Upper lobe of left lung (tissue), 6 donors: ENCODE measurements around the gene GDPD1. TPM values are rescaled to one million over a fixed set of nuclear protein-coding genes. Genes with fewer than 3 reads are reported as not detected.

ENCODE experiments used
- ATAC-seq, 2 donors: fragments of 200-7000 bp; cut with Tn5 transposase; one replicate each; pipeline ENCODE4 v1.9.1; 2022; ENCODE audit warnings: mild to moderate bottlenecking in 2 of 2, moderate library complexity in 2 of 2; ENCODE audit not compliant: low FRiP score in 2 of 2
- DNase-seq, 2 donors: peaks; one replicate each; pipeline ENCODE4 v3.0.0-alpha.2; 2019 to 2020
- H3K27ac ChIP-seq, 4 donors: fragments of 200-600 bp; sonication (generic); one replicate each; pipeline ENCODE4 v1.5.1; 2016 to 2019
- H3K27me3 ChIP-seq, 4 donors: fragments of 200-600 bp; sonication (generic); one replicate each; pipeline ENCODE4 v1.5.1; 2017 to 2019
- H3K36me3 ChIP-seq, 4 donors: fragments of 200-600 bp; sonication (generic); one replicate each; pipeline ENCODE4 v1.5.1; 2016 to 2019
- H3K4me1 ChIP-seq, 4 donors: fragments of 200-600 bp; sonication (generic); one replicate each; pipeline ENCODE4 v1.5.1; 2018 to 2019
- H3K4me3 ChIP-seq, 4 donors: fragments of 200-600 bp; sonication (generic); one replicate each; pipeline ENCODE4 v1.5.1; 2017 to 2019; ENCODE audit warnings: mild to moderate bottlenecking in 2 of 4, moderate library complexity in 1 of 4
- H3K9me3 ChIP-seq, 4 donors: fragments of 200-600 bp; sonication (generic); one replicate each; pipeline ENCODE4 v1.5.1; 2018 to 2019
- EP300 ChIP-seq, 4 donors: sonication (generic); formaldehyde crosslinking; IDR thresholded peaks; one replicate each; pipeline ENCODE4 v1.5.1; 2017; ENCODE audit warnings: antibody characterized with exemption in 4 of 4, control low read depth in 2 of 4
- POLR2A ChIP-seq, 4 donors: fragments of 450-650 bp; IDR thresholded peaks; one replicate each; pipeline ENCODE4 v1.5.1; 2016 to 2017; ENCODE audit warnings: antibody characterized with exemption in 4 of 4, mild to moderate bottlenecking in 2 of 4
- POLR2AphosphoS5 ChIP-seq, 2 donors: sonication (generic); formaldehyde crosslinking; IDR thresholded peaks; one replicate each; pipeline ENCODE4 v1.5.1; 2017; ENCODE audit warnings: antibody characterized with exemption in 2 of 2
- WGBS, 2 donors: methylation state at CpG; one replicate each; pipeline ENCODE4 v1.1.5; 2017 to 2018; 5-methylcytosine and 5-hydroxymethylcytosine counted together
- total RNA-seq, 6 donors: library from RNA; depleted of rRNA in 4 of 6; stranded (reverse); fragments of >200 nt in 4 of 6; gene quantifications; one replicate each; pipeline versions ENCODE4 v1.1.0 to v1.2.1, GENCODE V29; 2016 to 2021
- TF ChIP-seq, protein P1 (sequence below), 6 experiments: fragments of 450-650 bp in 4 of 6; fragments of 200-600 bp in 2 of 6; sonication (generic) in 2 of 6; IDR thresholded peaks; one replicate each; pipeline ENCODE4 v1.5.1; 2016 to 2019; ENCODE audit warnings: antibody characterized with exemption in 6 of 6
- donor health status: DM: no; HTN: no; CAD: no; lungs with moderate emphysema.
- donor health status: DM: no; HTN: yes; CAD: no; lungs with severe emphysema.

The GDPD1 gene
- total RNA-seq, 6 donors from 2014 or later = 0.91 to 15.6 (median 3.0) TPM; not detected in 1

DNA sequence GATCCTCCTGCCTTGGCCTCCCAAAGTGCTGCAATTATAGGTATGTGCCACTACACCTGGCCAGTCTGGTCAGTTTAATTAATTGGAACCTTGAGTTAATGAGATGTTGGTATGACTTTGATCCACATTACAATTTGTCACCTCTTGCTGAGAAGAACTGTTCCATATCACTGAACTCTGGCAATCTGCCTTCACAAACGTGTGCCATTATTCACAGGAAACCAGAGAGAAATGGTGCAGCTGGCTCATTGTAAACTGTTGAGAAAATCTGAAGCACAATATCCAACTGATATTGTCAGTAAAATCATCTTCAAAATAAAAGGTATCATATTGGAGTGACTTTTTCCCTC lies 71.8 kb downstream of the GDPD1 start:
- no peaks in the 10 kb centered on the region for H3K9me3 ChIP-seq
- no peak for DNase-seq
- H3K27ac ChIP-seq = no peak overlapping the region
- no peak for ATAC-seq
- WGBS, 2 donors = 13 to 31% methylated on average over 1 of the region's 1 CpG
- no peaks in the 10 kb centered on the region for H3K36me3 ChIP-seq
- TF ChIP-seq EP300 (IDR thresholded peaks at IDR 0.05) = no peak
- H3K4me1 ChIP-seq = peaks cover 0 to 16% (median 8%) of the 10 kb centered on the region in 4 donors
- no peak overlapping the region for H3K4me3 ChIP-seq
- H3K27me3 ChIP-seq = no peaks in the 10 kb centered on the region

GRCh38 chr17:59296190-59296589 lies 75.9 kb downstream of the GDPD1 start:
- H3K36me3 ChIP-seq = no peaks in the 10 kb centered on the region
- TF ChIP-seq EP300 (IDR thresholded peaks at IDR 0.05) (no peak), POLR2AphosphoS5 (IDR thresholded peaks at IDR 0.05) (no peak), POLR2A (IDR thresholded peaks at IDR 0.05) (no peak)
- TF ChIP-seq, protein P1, sequence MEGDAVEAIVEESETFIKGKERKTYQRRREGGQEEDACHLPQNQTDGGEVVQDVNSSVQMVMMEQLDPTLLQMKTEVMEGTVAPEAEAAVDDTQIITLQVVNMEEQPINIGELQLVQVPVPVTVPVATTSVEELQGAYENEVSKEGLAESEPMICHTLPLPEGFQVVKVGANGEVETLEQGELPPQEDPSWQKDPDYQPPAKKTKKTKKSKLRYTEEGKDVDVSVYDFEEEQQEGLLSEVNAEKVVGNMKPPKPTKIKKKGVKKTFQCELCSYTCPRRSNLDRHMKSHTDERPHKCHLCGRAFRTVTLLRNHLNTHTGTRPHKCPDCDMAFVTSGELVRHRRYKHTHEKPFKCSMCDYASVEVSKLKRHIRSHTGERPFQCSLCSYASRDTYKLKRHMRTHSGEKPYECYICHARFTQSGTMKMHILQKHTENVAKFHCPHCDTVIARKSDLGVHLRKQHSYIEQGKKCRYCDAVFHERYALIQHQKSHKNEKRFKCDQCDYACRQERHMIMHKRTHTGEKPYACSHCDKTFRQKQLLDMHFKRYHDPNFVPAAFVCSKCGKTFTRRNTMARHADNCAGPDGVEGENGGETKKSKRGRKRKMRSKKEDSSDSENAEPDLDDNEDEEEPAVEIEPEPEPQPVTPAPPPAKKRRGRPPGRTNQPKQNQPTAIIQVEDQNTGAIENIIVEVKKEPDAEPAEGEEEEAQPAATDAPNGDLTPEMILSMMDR (IDR thresholded peaks at IDR 0.05) = no peak
- 75 to 91% methylated on average over 2 of the region's 2 CpGs for WGBS, 2 donors
- no peaks in the 10 kb centered on the region for H3K9me3 ChIP-seq
- DNase-seq = no peak
- H3K27ac ChIP-seq = peak overlapping the region in 2 of 4 donors; percentile 47 to 68
- no peak for ATAC-seq
- no peak overlapping the region for H3K4me3 ChIP-seq
- H3K27me3 ChIP-seq = no peaks in the 10 kb centered on the region
- H3K4me1 ChIP-seq = peaks cover 0 to 6% (median 0%) of the 10 kb centered on the region in 4 donors

DNA sequence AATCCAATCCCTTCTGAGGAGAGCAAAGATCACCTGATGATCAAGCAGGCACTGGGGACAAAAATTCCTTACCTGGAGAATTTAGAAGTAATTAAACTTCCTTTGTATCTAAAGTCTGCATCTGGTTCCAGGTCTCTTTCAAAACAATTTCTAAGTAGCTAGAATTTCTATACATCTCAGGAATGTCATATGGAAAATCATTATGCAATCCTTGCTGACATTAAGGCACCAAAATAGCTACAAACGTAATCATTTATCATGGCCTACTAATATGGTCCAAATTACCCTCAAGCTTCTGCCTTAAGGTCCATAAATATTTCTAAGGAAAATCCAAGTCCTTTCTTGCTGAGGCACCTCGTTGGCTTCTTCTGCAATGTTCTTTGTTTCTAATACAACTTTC lies 78.2 kb downstream of the GDPD1 start:
- ATAC-seq (no peak), DNase-seq (no peak)
- peaks cover 0 to 5% (median 0%) of the 10 kb centered on the region in 4 donors for H3K4me1 ChIP-seq
- H3K4me3 ChIP-seq = no peak overlapping the region
- no peak overlapping the region for H3K27ac ChIP-seq
- TF ChIP-seq EP300 (IDR thresholded peaks at IDR 0.05) (no peak), POLR2A (IDR thresholded peaks at IDR 0.05) (no peak), POLR2AphosphoS5 (IDR thresholded peaks at IDR 0.05) (no peak)
- TF ChIP-seq, protein P1 (IDR thresholded peaks at IDR 0.05) = no peak
- WGBS, 2 donors = 65 to 73% methylated on average over 2 of the region's 2 CpGs
- H3K36me3 ChIP-seq = no peaks in the 10 kb centered on the region
- no peaks in the 10 kb centered on the region for H3K27me3 ChIP-seq
- H3K9me3 ChIP-seq = no peaks in the 10 kb centered on the region

- H3K4me1 ChIP-seq = peaks cover 0 to 5% (median 0%) of the 10 kb centered on the region in 4 donors
- no peaks in the 10 kb centered on the region for H3K27me3 ChIP-seq
- H3K27ac ChIP-seq = no peak overlapping the region
- H3K4me3 ChIP-seq = no peak overlapping the region
- DNase-seq (no peak), ATAC-seq (no peak)
- WGBS, 2 donors = 78 to 92% methylated on average over 2 of the region's 2 CpGs
- no peaks in the 10 kb centered on the region for H3K36me3 ChIP-seq
- TF ChIP-seq EP300 (IDR thresholded peaks at IDR 0.05) = no peak
- no peak for TF ChIP-seq POLR2A (IDR thresholded peaks at IDR 0.05)
- TF ChIP-seq POLR2AphosphoS5 (IDR thresholded peaks at IDR 0.05) = no peak
- TF ChIP-seq, protein P1 (IDR thresholded peaks at IDR 0.05) = no peak
- no peaks in the 10 kb centered on the region for H3K9me3 ChIP-seq
Measured at GRCh38 chr17:59299400-59300092, 79.2 kb downstream of the GDPD1 start.

DNA sequence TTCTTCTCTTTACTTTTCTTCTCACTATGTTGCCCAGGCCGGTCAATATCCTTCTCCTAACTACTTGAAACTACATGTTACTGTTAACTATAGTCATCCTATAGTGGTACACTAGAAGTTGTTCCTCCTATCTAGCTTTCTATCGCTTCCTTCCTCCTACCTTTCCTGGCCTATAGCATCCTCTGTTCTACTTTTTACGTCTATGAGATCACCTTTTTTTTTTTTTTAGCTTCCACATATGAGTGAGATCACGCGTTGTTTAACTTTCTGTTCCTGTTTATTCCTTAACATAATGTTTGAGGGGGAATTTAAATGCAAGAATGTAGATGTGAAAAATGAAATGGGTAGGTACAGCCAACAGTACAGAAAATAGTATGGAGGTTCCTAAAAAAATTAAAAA lies 80.6 kb downstream of the GDPD1 start:
- WGBS, 2 donors = 67 to 76% methylated on average over 5 of the region's 5 CpGs
- no peak for ATAC-seq
- no peak overlapping the region for H3K4me3 ChIP-seq

More for the DNA sequence above, 80.6 kb downstream of the GDPD1 start:
- Histone ChIP-seq H3K27ac (no peak overlapping the region), H3K27me3 (no peaks in the 10 kb centered on the region), H3K36me3 (no peaks in the 10 kb centered on the region), H3K9me3 (no peaks in the 10 kb centered on the region), H3K4me1 (peaks cover 0 to 5% (median 0%) of the 10 kb centered on the region in 4 donors)
- no peak for DNase-seq
- TF ChIP-seq POLR2A (IDR thresholded peaks at IDR 0.05) (no peak), EP300 (IDR thresholded peaks at IDR 0.05) (no peak), POLR2AphosphoS5 (IDR thresholded peaks at IDR 0.05) (no peak)
- TF ChIP-seq, protein P1 (IDR thresholded peaks at IDR 0.05) = no peak
